ENCODE measurements around the gene TMEM92.

The TMEM92 gene

DNA sequence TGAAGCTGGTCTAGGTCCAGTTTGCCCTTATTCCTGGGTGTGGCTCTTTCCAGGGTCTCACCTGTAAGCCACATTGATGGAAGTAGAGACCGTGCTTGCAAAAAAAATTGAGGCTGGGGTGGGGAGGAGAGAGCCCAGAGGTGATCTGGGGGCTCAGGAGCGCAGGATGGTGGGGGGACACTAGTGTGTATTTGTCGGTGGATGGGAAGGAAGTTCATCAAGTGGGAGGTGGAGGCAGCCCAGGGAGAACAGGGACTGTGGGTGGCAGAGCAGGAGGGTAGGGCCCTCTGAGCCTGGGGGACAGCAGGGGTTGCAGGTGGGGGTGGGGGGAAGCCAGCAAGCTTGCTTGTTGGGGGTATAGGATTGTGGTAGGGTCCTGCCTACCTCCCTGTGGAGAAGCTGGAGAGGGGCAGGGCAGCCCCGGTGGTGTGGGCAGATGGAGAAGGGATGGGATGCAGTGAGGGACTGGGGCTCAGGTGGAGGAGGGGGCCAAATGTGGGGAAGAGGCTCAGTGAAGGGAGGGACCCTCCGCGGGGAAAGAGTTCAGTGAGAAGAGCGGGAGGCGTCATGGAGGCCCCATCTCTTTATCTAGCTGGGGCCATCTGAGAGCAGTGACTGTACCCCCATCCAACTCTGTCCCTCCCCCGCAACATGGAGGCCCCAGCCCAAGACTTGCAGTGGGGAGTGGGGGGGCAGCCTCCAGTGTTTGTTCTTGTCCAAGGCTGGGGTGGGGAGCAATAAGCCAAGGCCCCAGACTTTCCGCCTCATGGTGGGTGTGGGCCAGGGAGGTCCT, 17.2 kb upstream of the TMEM92 start:
- H3K9me3 ChIP-seq (ENCODE audit: insufficient read depth, low read depth, low read length), result peaks cover 9% of the 10 kb centered on the region
- H3K4ac ChIP-seq (ENCODE audit: low read depth, low read length), result no peak overlapping the region
- no peak overlapping the region for H2BK5ac ChIP-seq (ENCODE audit: low read depth, low read length, poor library complexity)
- WGBS (ENCODE audit: extremely low coverage, insufficient coverage, insufficient read length), result no CpG with 5 or more reads among the region's 10 CpGs
- H3K4me3 ChIP-seq (ENCODE audit: low read depth, low read length), result no peak overlapping the region
- H3K23ac ChIP-seq (ENCODE audit: low read length), result no peak overlapping the region
- H3K9ac ChIP-seq (ENCODE audit: low read length), result no peak overlapping the region
- no peak overlapping the region for H4K91ac ChIP-seq (ENCODE audit: low read depth, low read length)
- H2BK120ac ChIP-seq (ENCODE audit: insufficient read depth, low read length, poor library complexity), result no peak overlapping the region
- H3K4me1 ChIP-seq (ENCODE audit: control insufficient read depth in 1 of 2, insufficient read depth in 2 of 2, low read length in 2 of 2), result peaks cover 4 to 8% of the 10 kb centered on the region in 2 experiments
- no peaks in the 10 kb centered on the region for H3K27me3 ChIP-seq (ENCODE audit: insufficient read depth, low read length)
- no peak for DNase-seq
- no peaks in the 10 kb centered on the region for H3K79me2 ChIP-seq (ENCODE audit: control insufficient read depth, insufficient read depth, low read length, poor library complexity)
- H3K4me2 ChIP-seq (ENCODE audit: low read length), result no peak overlapping the region
- H4K8ac ChIP-seq (ENCODE audit: low read depth, low read length), result no peak overlapping the region
- no peak overlapping the region for H3K18ac ChIP-seq (ENCODE audit: low read length)
- H3K14ac ChIP-seq (ENCODE audit: low read length), result no peak overlapping the region
- no peak overlapping the region for H2AFZ ChIP-seq (ENCODE audit: insufficient read depth, low read length, poor library complexity)
- no peaks in the 10 kb centered on the region for H3K36me3 ChIP-seq (ENCODE audit: control insufficient read depth in 1 of 2, insufficient read depth in 2 of 2, low read length in 2 of 2)
- H4K12ac ChIP-seq (ENCODE audit: low read depth, low read length), result no peak overlapping the region
- no peak overlapping the region for H2AK5ac ChIP-seq (ENCODE audit: low read length)
- H3K27ac ChIP-seq (ENCODE audit: low read depth, low read length), result no peak overlapping the region
- no peak overlapping the region for H2BK12ac ChIP-seq (ENCODE audit: low read length)
- H3K79me1 ChIP-seq (ENCODE audit: low read length), result peaks cover 2% of the 10 kb centered on the region

DNA sequence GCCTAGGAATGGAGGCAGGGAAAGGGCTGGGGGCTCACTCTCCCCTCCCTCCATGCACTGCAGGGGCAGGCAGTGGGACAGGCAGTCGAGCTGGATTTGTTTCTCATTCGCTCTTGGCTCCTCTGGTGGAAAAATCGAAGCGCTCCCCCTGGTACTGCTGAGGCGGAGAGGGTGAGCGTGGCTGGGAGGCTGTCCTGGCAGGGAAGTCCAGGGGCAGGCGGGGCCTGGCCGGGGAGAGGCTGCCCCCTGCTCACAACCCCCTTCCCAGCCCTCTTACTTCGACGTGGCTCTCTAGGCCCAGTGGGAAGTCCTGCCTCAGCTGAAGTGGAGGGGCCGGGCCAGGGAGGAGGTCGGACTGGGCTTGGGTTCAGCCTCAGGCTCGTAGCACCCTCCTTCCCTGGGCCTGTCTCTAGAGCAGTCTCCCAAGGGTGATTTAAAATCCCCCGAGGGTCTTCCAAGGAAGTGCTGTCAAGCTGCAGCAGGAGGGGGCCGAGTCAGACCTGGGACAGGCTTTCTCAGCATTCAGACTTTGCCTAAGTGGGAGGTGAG, 16.5 kb upstream of the TMEM92 start:
- H3K4me2 ChIP-seq (ENCODE audit: low read length), result no peak overlapping the region
- H2AK5ac ChIP-seq (ENCODE audit: low read length), result no peak overlapping the region
- H3K36me3 ChIP-seq (ENCODE audit: control insufficient read depth in 1 of 2, insufficient read depth in 2 of 2, low read length in 2 of 2), result no peaks in the 10 kb centered on the region
- no peak overlapping the region for H2BK5ac ChIP-seq (ENCODE audit: low read depth, low read length, poor library complexity)
- H3K9me3 ChIP-seq (ENCODE audit: insufficient read depth, low read depth, low read length), result peaks cover 9% of the 10 kb centered on the region
- no peak overlapping the region for H3K4ac ChIP-seq (ENCODE audit: low read depth, low read length)
- H3K23ac ChIP-seq (ENCODE audit: low read length), result no peak overlapping the region
- no peak overlapping the region for H3K27ac ChIP-seq (ENCODE audit: low read depth, low read length)
- no peaks in the 10 kb centered on the region for H3K27me3 ChIP-seq (ENCODE audit: insufficient read depth, low read length)
- H2BK120ac ChIP-seq (ENCODE audit: insufficient read depth, low read length, poor library complexity), result no peak overlapping the region
- no peak overlapping the region for H4K12ac ChIP-seq (ENCODE audit: low read depth, low read length)
- peaks cover 2% of the 10 kb centered on the region for H3K79me1 ChIP-seq (ENCODE audit: low read length)
- H2BK12ac ChIP-seq (ENCODE audit: low read length), result no peak overlapping the region
- no peak overlapping the region for H3K18ac ChIP-seq (ENCODE audit: low read length)
- peaks cover 6 to 8% of the 10 kb centered on the region in 2 experiments for H3K4me1 ChIP-seq (ENCODE audit: control insufficient read depth in 1 of 2, insufficient read depth in 2 of 2, low read length in 2 of 2)
- no peak for DNase-seq
- no peak overlapping the region for H4K91ac ChIP-seq (ENCODE audit: low read depth, low read length)
- H3K14ac ChIP-seq (ENCODE audit: low read length), result no peak overlapping the region
- no CpG with 5 or more reads among the region's 15 CpGs for WGBS (ENCODE audit: extremely low coverage, insufficient coverage, insufficient read length)
- H4K8ac ChIP-seq (ENCODE audit: low read depth, low read length), result no peak overlapping the region
- H3K79me2 ChIP-seq (ENCODE audit: control insufficient read depth, insufficient read depth, low read length, poor library complexity), result no peaks in the 10 kb centered on the region
- no peak overlapping the region for H2AFZ ChIP-seq (ENCODE audit: insufficient read depth, low read length, poor library complexity)
- H3K4me3 ChIP-seq (ENCODE audit: low read depth, low read length), result no peak overlapping the region
- H3K9ac ChIP-seq (ENCODE audit: low read length), result no peak overlapping the region

DNA sequence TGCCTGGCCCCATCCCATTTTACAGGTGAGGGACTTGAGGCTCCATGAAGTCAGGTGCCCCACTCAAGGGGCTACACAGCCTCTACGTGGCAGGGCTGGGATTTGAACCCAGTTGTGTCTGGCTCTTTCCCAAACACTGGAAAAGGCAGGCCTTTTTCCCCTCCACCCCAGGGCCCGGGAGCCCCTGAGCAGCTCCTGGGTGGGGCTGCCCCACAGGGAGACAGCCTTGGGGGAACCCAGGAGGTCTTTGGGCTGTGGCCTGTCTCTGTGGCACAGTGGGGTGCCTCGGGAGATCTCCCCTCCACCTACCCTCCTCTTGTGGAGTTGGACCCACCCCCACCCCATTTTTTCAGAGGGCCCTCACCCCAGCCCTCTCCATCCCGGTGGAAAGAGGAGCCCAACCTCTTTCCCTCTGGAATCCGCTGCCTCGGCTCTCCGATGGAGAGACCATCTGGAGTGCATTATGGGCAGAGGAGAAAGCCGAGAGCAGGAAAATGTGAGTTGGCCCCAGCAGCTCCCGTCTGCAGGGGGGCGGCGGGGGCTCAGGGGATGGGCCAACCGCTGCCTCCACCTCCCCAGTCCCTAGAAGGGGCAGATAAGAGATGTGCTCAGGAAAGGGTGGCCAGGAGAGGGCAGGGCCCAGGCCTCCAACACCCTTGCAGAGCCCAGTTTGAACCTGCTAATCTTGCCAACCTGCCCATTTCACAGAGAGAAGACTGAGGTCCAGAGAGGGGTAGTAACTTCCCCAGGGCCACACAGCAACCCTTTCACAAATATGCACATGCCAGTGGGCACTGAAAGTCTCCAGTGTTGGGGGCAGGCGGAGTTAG, 15.4 kb upstream of the TMEM92 start:
- peaks cover 2% of the 10 kb centered on the region for H3K79me1 ChIP-seq (ENCODE audit: low read length)
- no peak for DNase-seq
- no peak overlapping the region for H3K4me2 ChIP-seq (ENCODE audit: low read length)
- no peak overlapping the region for H3K9ac ChIP-seq (ENCODE audit: low read length)
- no peak overlapping the region for H3K4ac ChIP-seq (ENCODE audit: low read depth, low read length)
- H2BK5ac ChIP-seq (ENCODE audit: low read depth, low read length, poor library complexity), result no peak overlapping the region
- no CpG with 5 or more reads among the region's 13 CpGs for WGBS (ENCODE audit: extremely low coverage, insufficient coverage, insufficient read length)
- no peak overlapping the region for H2AK5ac ChIP-seq (ENCODE audit: low read length)
- no peak overlapping the region for H2AFZ ChIP-seq (ENCODE audit: insufficient read depth, low read length, poor library complexity)
- H3K4me1 ChIP-seq (ENCODE audit: control insufficient read depth in 1 of 2, insufficient read depth in 2 of 2, low read length in 2 of 2), result peaks cover 6 to 8% of the 10 kb centered on the region in 2 experiments
- H3K79me2 ChIP-seq (ENCODE audit: control insufficient read depth, insufficient read depth, low read length, poor library complexity), result no peaks in the 10 kb centered on the region
- H3K14ac ChIP-seq (ENCODE audit: low read length), result peak overlapping the region; percentile 50
- H3K18ac ChIP-seq (ENCODE audit: low read length), result no peak overlapping the region
- H4K91ac ChIP-seq (ENCODE audit: low read depth, low read length), result peak overlapping the region; percentile 50
- H3K27me3 ChIP-seq (ENCODE audit: insufficient read depth, low read length), result no peaks in the 10 kb centered on the region
- no peaks in the 10 kb centered on the region for H3K36me3 ChIP-seq (ENCODE audit: control insufficient read depth in 1 of 2, insufficient read depth in 2 of 2, low read length in 2 of 2)
- H3K27ac ChIP-seq (ENCODE audit: low read depth, low read length), result no peak overlapping the region
- no peak overlapping the region for H2BK12ac ChIP-seq (ENCODE audit: low read length)
- H4K12ac ChIP-seq (ENCODE audit: low read depth, low read length), result no peak overlapping the region
- peak overlapping the region; percentile 44 for H2BK120ac ChIP-seq (ENCODE audit: insufficient read depth, low read length, poor library complexity)
- no peak overlapping the region for H4K8ac ChIP-seq (ENCODE audit: low read depth, low read length)
- no peak overlapping the region for H3K23ac ChIP-seq (ENCODE audit: low read length)
- H3K9me3 ChIP-seq (ENCODE audit: insufficient read depth, low read depth, low read length), result peaks cover 9% of the 10 kb centered on the region
- H3K4me3 ChIP-seq (ENCODE audit: low read depth, low read length), result no peak overlapping the region

DNA sequence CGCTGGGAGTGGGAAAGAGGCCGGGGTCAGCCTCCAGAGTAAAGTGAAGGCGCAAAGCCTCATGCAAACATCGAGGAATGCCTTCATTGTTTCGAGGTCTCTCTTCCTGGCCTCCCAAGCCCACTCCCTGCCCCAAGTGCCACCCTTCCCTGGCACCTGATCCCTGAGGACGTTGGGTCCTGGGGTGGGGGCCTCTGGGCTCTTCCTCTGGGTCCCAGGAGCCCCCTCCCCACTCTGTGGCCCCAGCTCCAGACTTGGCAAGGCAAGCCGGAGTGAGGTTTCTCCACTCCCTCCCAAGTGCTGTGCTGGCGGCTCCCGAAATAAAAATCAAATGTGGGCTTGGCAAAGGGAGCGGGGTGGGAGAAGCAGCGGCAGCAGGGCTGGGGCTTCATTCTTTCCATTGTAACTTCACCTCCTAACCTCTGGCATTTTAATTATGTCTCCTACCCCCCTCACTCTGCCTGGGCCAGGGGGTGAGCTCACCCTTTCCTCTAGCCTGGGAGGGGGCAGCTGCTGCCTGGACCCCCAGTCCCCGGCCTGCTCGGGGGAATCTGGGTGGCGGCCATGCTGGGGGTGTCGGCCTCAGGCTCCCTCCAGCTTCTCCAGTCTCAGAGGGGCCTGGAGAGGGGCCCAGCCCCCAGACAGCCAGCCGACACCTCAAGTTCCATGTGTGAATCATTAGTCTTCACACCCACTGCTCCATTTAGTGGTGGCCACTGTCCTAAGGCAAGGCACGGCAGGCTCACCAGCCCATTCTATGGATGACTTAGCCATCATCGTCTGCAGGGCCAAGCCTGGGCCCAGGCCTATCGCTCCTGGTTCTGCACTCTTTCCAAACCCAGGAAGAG, 14.6 kb upstream of the TMEM92 start:
- no peak overlapping the region for H3K23ac ChIP-seq (ENCODE audit: low read length)

More for the DNA sequence above, 14.6 kb upstream of the TMEM92 start:
- no peak overlapping the region for H3K4me2 ChIP-seq (ENCODE audit: low read length)
- H3K9me3 ChIP-seq (ENCODE audit: insufficient read depth, low read depth, low read length), result peaks cover 9% of the 10 kb centered on the region
- no peak overlapping the region for H2AFZ ChIP-seq (ENCODE audit: insufficient read depth, low read length, poor library complexity)
- H2AK5ac ChIP-seq (ENCODE audit: low read length), result no peak overlapping the region
- no peak overlapping the region for H3K18ac ChIP-seq (ENCODE audit: low read length)
- H3K4me1 ChIP-seq (ENCODE audit: control insufficient read depth in 1 of 2, insufficient read depth in 2 of 2, low read length in 2 of 2), result peaks cover 12 to 13% of the 10 kb centered on the region in 2 experiments
- peaks cover 2% of the 10 kb centered on the region for H3K79me1 ChIP-seq (ENCODE audit: low read length)
- peak overlapping the region; percentile 20 for H2BK12ac ChIP-seq (ENCODE audit: low read length)
- H2BK5ac ChIP-seq (ENCODE audit: low read depth, low read length, poor library complexity), result no peak overlapping the region
- no peak overlapping the region for H3K27ac ChIP-seq (ENCODE audit: low read depth, low read length)
- no peak overlapping the region for H4K8ac ChIP-seq (ENCODE audit: low read depth, low read length)
- H3K9ac ChIP-seq (ENCODE audit: low read length), result no peak overlapping the region
- H4K91ac ChIP-seq (ENCODE audit: low read depth, low read length), result peak overlapping the region; percentile 50
- no peaks in the 10 kb centered on the region for H3K36me3 ChIP-seq (ENCODE audit: control insufficient read depth in 1 of 2, insufficient read depth in 2 of 2, low read length in 2 of 2)
- WGBS (ENCODE audit: extremely low coverage, insufficient coverage, insufficient read length), result no CpG with 5 or more reads among the region's 19 CpGs
- DNase-seq, result no peak
- no peak overlapping the region for H2BK120ac ChIP-seq (ENCODE audit: insufficient read depth, low read length, poor library complexity)
- H3K79me2 ChIP-seq (ENCODE audit: control insufficient read depth, insufficient read depth, low read length, poor library complexity), result no peaks in the 10 kb centered on the region
- peak overlapping the region; percentile 50 for H3K14ac ChIP-seq (ENCODE audit: low read length)
- H3K4me3 ChIP-seq (ENCODE audit: low read depth, low read length), result no peak overlapping the region
- H4K12ac ChIP-seq (ENCODE audit: low read depth, low read length), result peak overlapping the region; percentile 64
- H3K27me3 ChIP-seq (ENCODE audit: insufficient read depth, low read length), result no peaks in the 10 kb centered on the region
- H3K4ac ChIP-seq (ENCODE audit: low read depth, low read length), result no peak overlapping the region

All from trophoblast cell (in vitro differentiated cells and primary cell).